Mesenchymal stem cell (in vitro differentiated cells and primary cell): ENCODE data around the gene ZNF304.

Experiments
- DNase-seq: peaks from one replicate; pipeline ENCODE4 v3.0.0-alpha.2; 2013
- H2AFZ ChIP-seq: one replicate; pipeline ENCODE4 v1.6.1; 2013; ENCODE audit warnings: low read depth, mild to moderate bottlenecking, control low read depth, inconsistent platforms, low read length, moderate library complexity
- H2AK5ac ChIP-seq: 2 replicates; pipeline ENCODE4 v1.6.1; 2013; ENCODE audit warnings: low read length, moderate library complexity, mild to moderate bottlenecking, inconsistent platforms; ENCODE audit not compliant: severe bottlenecking
- H2BK120ac ChIP-seq: one replicate; pipeline ENCODE4 v1.6.1; 2013; ENCODE audit warnings: low read depth, mild to moderate bottlenecking, inconsistent platforms, low read length, moderate library complexity
- H2BK12ac ChIP-seq, 2 experiments: one replicate each; pipeline ENCODE4 v1.6.1; 2013; ENCODE audit warnings: inconsistent platforms in 2 of 2, low read length in 2 of 2, mild to moderate bottlenecking in 2 of 2, moderate library complexity in 2 of 2, control low read depth in 1 of 2
- H2BK15ac ChIP-seq: one replicate; pipeline ENCODE4 v1.6.1; 2013; ENCODE audit warnings: mild to moderate bottlenecking, low read depth, inconsistent platforms; ENCODE audit not compliant: poor library complexity, severe bottlenecking
- H2BK5ac ChIP-seq: 2 replicates; pipeline ENCODE4 v1.6.1; 2013; ENCODE audit warnings: low read depth, mild to moderate bottlenecking, low read length, control low read depth, inconsistent platforms; ENCODE audit not compliant: poor library complexity, severe bottlenecking
- H3K14ac ChIP-seq, 2 experiments: one replicate each; pipeline ENCODE4 v1.6.1; 2013; ENCODE audit warnings: inconsistent platforms in 2 of 2, low read length in 2 of 2, control low read depth in 1 of 2, mild to moderate bottlenecking in 1 of 2, moderate library complexity in 1 of 2
- H3K18ac ChIP-seq, 2 experiments: one replicate each; pipeline ENCODE4 v1.6.1; 2013; ENCODE audit warnings: inconsistent platforms in 2 of 2, low read length in 2 of 2, control low read depth in 1 of 2, low read depth in 1 of 2, mild to moderate bottlenecking in 1 of 2
- H3K23ac ChIP-seq, 2 experiments: one replicate each; pipeline ENCODE4 v1.6.1; 2013; ENCODE audit warnings: inconsistent platforms in 2 of 2, low read length in 2 of 2, mild to moderate bottlenecking in 2 of 2, moderate library complexity in 2 of 2, control low read depth in 1 of 2
- H3K27ac ChIP-seq: 2 replicates; pipeline ENCODE4 v1.5.1; 2013; ENCODE audit warnings: mild to moderate bottlenecking, moderate library complexity, low read length, control low read depth, inconsistent platforms; ENCODE audit not compliant: poor library complexity, severe bottlenecking
- H3K27me3 ChIP-seq, 2 experiments: 2 replicates each; pipeline versions ENCODE4 v1.6.1 to v1.7.0; 2013; ENCODE audit warnings: low read length in 2 of 2, mild to moderate bottlenecking in 2 of 2, moderate library complexity in 2 of 2, control low read depth in 1 of 2, inconsistent platforms in 1 of 2; ENCODE audit not compliant: control insufficient read depth in 1 of 2, insufficient read depth in 1 of 2
- H3K36me3 ChIP-seq, 2 experiments: 2 replicates each; pipeline versions ENCODE4 v1.6.1 to v1.7.0; 2013; ENCODE audit warnings: low read length in 2 of 2, control low read depth in 1 of 2, inconsistent platforms in 1 of 2, low read depth in 1 of 2, mild to moderate bottlenecking in 1 of 2; ENCODE audit not compliant: insufficient read depth in 2 of 2, control insufficient read depth in 1 of 2
- H3K4ac ChIP-seq, 2 experiments: one replicate each; pipeline ENCODE4 v1.6.1; 2013; ENCODE audit warnings: inconsistent platforms in 2 of 2, low read length in 2 of 2, mild to moderate bottlenecking in 2 of 2, moderate library complexity in 2 of 2, control low read depth in 1 of 2, low read depth in 1 of 2
- H3K4me1 ChIP-seq: 2 replicates; pipeline ENCODE4 v1.6.1; 2013; ENCODE audit warnings: low read depth, low read length, control low read depth; ENCODE audit not compliant: control insufficient read depth, insufficient read depth
- H3K4me2 ChIP-seq: 2 replicates; pipeline ENCODE4 v1.6.1; 2013; ENCODE audit warnings: low read length, mild to moderate bottlenecking, inconsistent platforms; ENCODE audit not compliant: poor library complexity, severe bottlenecking
- H3K4me3 ChIP-seq, 2 experiments: 2 replicates each; pipeline versions ENCODE4 v1.5.1 to v1.7.0; 2013; ENCODE audit warnings: low read length in 2 of 2, mild to moderate bottlenecking in 2 of 2, control low read depth in 1 of 2, low read depth in 1 of 2; ENCODE audit not compliant: insufficient read depth in 1 of 2
- H3K79me1 ChIP-seq: replicated peaks from 2 replicates; pipeline ENCODE4 v1.6.1; 2013; ENCODE audit warnings: mild to moderate bottlenecking, control low read depth, low read length, inconsistent platforms; ENCODE audit not compliant: poor library complexity, severe bottlenecking
- H3K9ac ChIP-seq: 2 replicates; pipeline ENCODE4 v1.7.0; 2013; ENCODE audit warnings: mild to moderate bottlenecking, low read length, moderate library complexity
- H3K9me3 ChIP-seq: 2 replicates; pipeline ENCODE4 v1.7.0; 2013; ENCODE audit warnings: mild to moderate bottlenecking, low read length; ENCODE audit not compliant: control insufficient read depth
- H4K8ac ChIP-seq: one replicate; pipeline ENCODE4 v1.6.1; 2013; ENCODE audit warnings: inconsistent platforms, mild to moderate bottlenecking, low read length, moderate library complexity
- H4K91ac ChIP-seq: one replicate; pipeline ENCODE4 v1.6.1; 2013; ENCODE audit warnings: mild to moderate bottlenecking, low read length, inconsistent platforms
- WGBS: methylation state at CpG from one replicate; pipeline ENCODE4 v1.1.7; 2013; ENCODE audit warnings: mixed read lengths; 5-methylcytosine and 5-hydroxymethylcytosine counted together

The ZNF304 gene

DNA sequence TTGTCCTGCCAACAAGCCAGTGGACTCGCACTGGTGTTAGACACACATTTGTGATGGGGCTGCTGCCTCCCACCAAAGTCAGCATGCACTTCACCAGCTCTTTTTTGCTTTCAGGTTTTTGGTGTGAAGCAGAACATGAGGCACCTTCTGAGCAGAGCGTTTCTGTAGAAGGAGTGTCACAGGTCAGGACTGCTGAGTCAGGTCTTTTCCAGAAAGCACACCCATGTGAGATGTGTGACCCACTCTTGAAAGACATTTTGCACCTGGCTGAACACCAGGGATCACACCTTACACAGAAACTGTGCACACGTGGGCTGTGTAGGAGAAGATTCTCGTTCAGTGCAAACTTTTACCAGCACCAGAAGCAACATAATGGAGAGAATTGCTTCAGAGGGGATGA lies 4.8 kb downstream of the ZNF304 start:
- Histone ChIP-seq H3K9me3 (peaks cover 26% of the 10 kb centered on the region), H3K23ac (no peak overlapping the region), H2BK120ac (no peak overlapping the region), H2AFZ (no peak overlapping the region), H2BK15ac (no peak overlapping the region), H2BK12ac (no peak overlapping the region), H4K8ac (no peak overlapping the region), H3K9ac (no peak overlapping the region), H3K4me2 (no peak overlapping the region), H4K91ac (no peak overlapping the region), H3K4me3 (no peak overlapping the region), H3K14ac (no peak overlapping the region), H2BK5ac (no peak overlapping the region), H3K27ac (no peak overlapping the region), H3K4me1 (peaks cover 12% of the 10 kb centered on the region), H3K18ac (no peak overlapping the region), H2AK5ac (no peak overlapping the region), H3K4ac (no peak overlapping the region), H3K27me3 (no peaks in the 10 kb centered on the region), H3K79me1 (peaks cover 52% of the 10 kb centered on the region), H3K36me3 (peaks cover 59 to 68% of the 10 kb centered on the region in 2 experiments)
- no peak for DNase-seq
- 94% methylated on average over 4 of the region's 4 CpGs for WGBS

DNA sequence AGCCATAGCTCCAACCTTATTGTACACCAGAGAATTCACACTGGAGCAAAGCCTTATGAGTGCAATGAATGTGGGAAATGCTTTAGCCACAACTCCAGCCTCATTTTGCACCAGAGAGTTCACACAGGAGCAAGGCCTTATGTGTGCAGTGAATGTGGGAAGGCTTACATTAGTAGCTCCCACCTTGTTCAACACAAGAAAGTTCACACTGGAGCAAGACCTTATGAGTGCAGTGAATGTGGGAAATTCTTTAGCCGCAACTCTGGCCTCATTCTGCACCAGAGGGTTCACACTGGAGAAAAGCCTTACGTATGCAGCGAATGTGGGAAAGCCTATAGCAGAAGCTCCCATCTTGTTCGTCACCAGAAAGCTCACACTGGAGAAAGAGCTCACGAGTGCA lies 6.3 kb downstream of the ZNF304 start:
- Histone ChIP-seq H3K36me3 (peaks cover 59 to 68% of the 10 kb centered on the region in 2 experiments), H4K91ac (no peak overlapping the region), H3K9me3 (peaks cover 26% of the 10 kb centered on the region), H3K4ac (no peak overlapping the region), H4K8ac (no peak overlapping the region), H3K9ac (no peak overlapping the region), H3K4me1 (peaks cover 7% of the 10 kb centered on the region), H2BK5ac (no peak overlapping the region), H3K79me1 (peaks cover 50% of the 10 kb centered on the region), H3K23ac (no peak overlapping the region), H2BK12ac (no peak overlapping the region), H2BK120ac (no peak overlapping the region), H2BK15ac (no peak overlapping the region), H3K4me3 (no peak overlapping the region), H2AK5ac (no peak overlapping the region), H3K4me2 (no peak overlapping the region), H3K14ac (no peak overlapping the region), H3K27ac (no peak overlapping the region), H3K27me3 (no peaks in the 10 kb centered on the region), H2AFZ (no peak overlapping the region), H3K18ac (no peak overlapping the region)
- WGBS, result 97% methylated on average over 5 of the region's 5 CpGs
- DNase-seq, result no peak

DNA sequence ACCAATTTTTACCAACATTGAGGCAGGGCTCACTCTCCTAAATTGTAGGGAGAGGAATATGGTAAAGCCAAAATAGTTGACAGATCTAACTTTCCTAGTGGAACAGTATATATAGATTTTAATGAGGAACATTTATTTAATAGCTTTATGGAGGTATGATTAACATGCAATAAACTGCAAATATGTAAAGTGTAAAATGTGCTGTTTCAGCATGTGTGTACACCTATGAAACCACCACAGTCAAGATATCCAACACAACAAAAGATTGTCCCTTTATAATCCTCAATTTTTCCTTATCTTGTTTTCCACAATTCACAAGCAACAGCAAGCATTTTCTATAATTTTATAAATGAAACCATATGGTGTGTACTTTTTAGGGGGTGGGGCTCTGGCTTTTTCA lies 8.2 kb downstream of the ZNF304 start:
- H2BK5ac ChIP-seq, result no peak overlapping the region
- no peak overlapping the region for H3K27ac ChIP-seq
- H4K91ac ChIP-seq, result no peak overlapping the region
- DNase-seq, result no peak
- no peak overlapping the region for H2BK120ac ChIP-seq
- no peak overlapping the region for H3K4me3 ChIP-seq
- no peak overlapping the region for H3K18ac ChIP-seq
- peaks cover 47 to 52% of the 10 kb centered on the region in 2 experiments for H3K36me3 ChIP-seq
- H2BK15ac ChIP-seq, result no peak overlapping the region
- H3K4me1 ChIP-seq, result peaks cover 1% of the 10 kb centered on the region
- H2BK12ac ChIP-seq, result no peak overlapping the region
- H4K8ac ChIP-seq, result no peak overlapping the region
- peaks cover 26% of the 10 kb centered on the region for H3K9me3 ChIP-seq
- H3K14ac ChIP-seq, result no peak overlapping the region
- no peak overlapping the region for H3K4me2 ChIP-seq
- H3K27me3 ChIP-seq, result no peaks in the 10 kb centered on the region
- no peak overlapping the region for H2AK5ac ChIP-seq
- H3K4ac ChIP-seq, result no peak overlapping the region
- no peak overlapping the region for H3K23ac ChIP-seq
- peaks cover 44% of the 10 kb centered on the region for H3K79me1 ChIP-seq
- H2AFZ ChIP-seq, result no peak overlapping the region
- H3K9ac ChIP-seq, result no peak overlapping the region

DNA sequence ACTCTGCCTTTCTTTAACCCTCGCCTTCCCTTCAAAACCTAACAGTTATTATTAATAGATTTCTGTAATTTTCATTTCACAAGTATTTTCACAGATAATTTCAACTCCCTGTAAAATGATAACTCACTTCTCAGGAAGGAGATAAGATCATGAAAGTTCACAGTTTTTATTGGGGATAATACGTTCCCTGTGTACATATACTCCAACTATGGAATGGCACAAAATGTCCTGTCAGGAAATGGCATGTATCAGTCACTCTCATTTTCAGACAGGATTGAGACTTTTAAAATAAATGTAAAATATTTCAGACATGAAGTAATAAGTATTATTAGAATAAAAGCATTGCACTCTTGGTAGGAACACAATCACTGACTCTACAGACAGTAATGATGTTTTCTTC lies 11.3 kb downstream of the ZNF304 start:
- H4K91ac ChIP-seq, result no peak overlapping the region
- peak overlapping the region; percentile 60 for H2AFZ ChIP-seq
- H3K23ac ChIP-seq, result no peak overlapping the region
- H2AK5ac ChIP-seq, result no peak overlapping the region
- H3K4me2 ChIP-seq, result no peak overlapping the region
- peaks cover 29% of the 10 kb centered on the region for H3K79me1 ChIP-seq
- H3K14ac ChIP-seq, result no peak overlapping the region
- no peak overlapping the region for H2BK12ac ChIP-seq
- H4K8ac ChIP-seq, result peak overlapping the region; percentile 63
- no peak overlapping the region for H2BK5ac ChIP-seq
- no peaks in the 10 kb centered on the region for H3K27me3 ChIP-seq
- no peak overlapping the region for H3K18ac ChIP-seq
- peaks cover 16 to 24% of the 10 kb centered on the region in 2 experiments for H3K36me3 ChIP-seq
- H3K4me1 ChIP-seq, result peaks cover 4% of the 10 kb centered on the region
- WGBS, result no CpG with 5 or more reads among the region's 2 CpGs
- peak overlapping the region; percentile 92 for H3K9ac ChIP-seq
- peak overlapping the region in 1 of 2 experiments; percentile 85 for H3K4me3 ChIP-seq
- no peak overlapping the region for H3K27ac ChIP-seq
- no peak overlapping the region for H2BK120ac ChIP-seq
- no peak overlapping the region for H2BK15ac ChIP-seq
- H3K4ac ChIP-seq, result peak overlapping the region in 1 of 2 experiments; percentile 16
- DNase-seq, result no peak
- peaks cover 4% of the 10 kb centered on the region for H3K9me3 ChIP-seq
